H4 (cell line): ENCODE results near the gene ZCWPW1. TPM values are rescaled to one million over a fixed set of nuclear protein-coding genes. Genes with fewer than 3 reads are reported as not detected.
"Not testable (repeated sequence)": the region's sequence is repeated elsewhere in the genome, so short reads cannot be mapped to it uniquely, and the experiment has no call there.

Experiments used
- DNase-seq: peaks from one replicate; pipeline ENCODE4 v3.0.0-alpha.2; 2015; ENCODE audit warnings: low spot score
- total RNA-seq: library from RNA; depleted of rRNA; stranded (reverse); fragments of >200 nt; shearing (Covaris generic); gene quantifications from 2 replicates; pipeline ENCODE4 v1.2.3, GENCODE V29; 2014

The ZCWPW1 gene
- total RNA-seq, 1 experiment from 2014 or later, result 1.9 TPM

- not testable (repeated sequence) for DNase-seq
Measured at GRCh38 chr7:100373870-100374598, 54.5 kb downstream of the ZCWPW1 start.

- DNase-seq, result no peak
Measured at GRCh38 chr7:100373261-100373831, 55.2 kb downstream of the ZCWPW1 start, which contains the start of gene PILRA. TSS of gene PILRA (plus strand) at chr7:100373487. CDS start at chr7:100373657, 170 bp downstream.

GRCh38 chr7:100372694-100373093 is 55.8 kb downstream of the ZCWPW1 start:
- DNase-seq, result no peak

- DNase-seq, result no peak
Measured at GRCh38 chr7:100372256-100372655, 56.2 kb downstream of the ZCWPW1 start.

GRCh38 chr7:100371561-100372171 is 56.8 kb downstream of the ZCWPW1 start:
- DNase-seq, result no peak

- DNase-seq, result no peak
Measured at GRCh38 chr7:100370746-100371145, 57.8 kb downstream of the ZCWPW1 start.

GRCh38 chr7:100370303-100370702 is 58.2 kb downstream of the ZCWPW1 start:
- no peak for DNase-seq

- DNase-seq, result no peak
Measured at GRCh38 chr7:100369105-100369504, 59.4 kb downstream of the ZCWPW1 start.

- DNase-seq, result no peak
Measured at GRCh38 chr7:100367676-100368613, 60.6 kb downstream of the ZCWPW1 start.

- no peak for DNase-seq
Measured at GRCh38 chr7:100367251-100367620, 61.3 kb downstream of the ZCWPW1 start.

GRCh38 chr7:100366411-100367250 is 61.9 kb downstream of the ZCWPW1 start:
- no peak for DNase-seq

- not testable (repeated sequence) for DNase-seq
Measured at GRCh38 chr7:100365998-100366367, 62.5 kb downstream of the ZCWPW1 start.

- no peak for DNase-seq
Measured at GRCh38 chr7:100364480-100364879, 64.0 kb downstream of the ZCWPW1 start.

- not testable (repeated sequence) for DNase-seq
Measured at GRCh38 chr7:100363797-100364196, 64.7 kb downstream of the ZCWPW1 start.

- DNase-seq, result no peak
Measured at GRCh38 chr7:100363098-100363497, 65.4 kb downstream of the ZCWPW1 start.

- no peak for DNase-seq
Measured at GRCh38 chr7:100360135-100360854, 68.2 kb downstream of the ZCWPW1 start.

- DNase-seq, result no peak
Measured at GRCh38 chr7:100358857-100359212, 69.7 kb downstream of the ZCWPW1 start.

GRCh38 chr7:100358027-100358856 is 70.3 kb downstream of the ZCWPW1 start, which contains the start of gene PILRB:
TSS of gene PILRB (plus strand) at chr7:100358117. CDS start at chr7:100358303, 186 bp downstream.
- DNase-seq, result no peak

GRCh38 chr7:100357131-100357561 is 71.4 kb downstream of the ZCWPW1 start:
- DNase-seq, result no peak
